Naive thymus-derived CD4-positive, alpha-beta T cell (primary cell): ENCODE data around the gene HDAC5. TPM values are rescaled to one million over a fixed set of nuclear protein-coding genes. Genes with fewer than 3 reads are reported as not detected.
"Not testable (repeated sequence)": the region's sequence is repeated elsewhere in the genome, so short reads cannot be mapped to it uniquely, and the experiment has no call there.

Experiments used
- ATAC-seq: fragments of 150-1000 bp; cut with Tn5 transposase; 2 replicates; pipeline ENCODE4 v1.10.0; 2021; ENCODE audit warnings: mild to moderate bottlenecking, moderate library complexity
- CTCF ChIA-PET: fragments of 350-600 bp; sonication (Branson Sonifier 250); formaldehyde crosslinking; loops from one replicate; lab custom pipeline; 2021; ENCODE audit warnings: antibody characterized with exemption; lab: Charles Lee
- POLR2A ChIA-PET: fragments of 350-600 bp; sonication (Branson Sonifier 250); formaldehyde crosslinking; loops from one replicate; lab custom pipeline; 2021; ENCODE audit warnings: antibody characterized with exemption, inconsistent platforms; lab: Charles Lee
- DNase-seq, 9 donors: peaks; one replicate each; pipeline versions ENCODE4 v3.0.0 to v3.0.0-alpha.2; 2020 to 2022; ENCODE audit warnings: mixed read lengths in 1 of 9
- H3K27ac ChIP-seq: one replicate; pipeline ENCODE4 v1.7.0; 2013; ENCODE audit warnings: mild to moderate bottlenecking, low read depth, low read length, moderate library complexity
- H3K27me3 ChIP-seq, 2 donors: one replicate each; pipeline ENCODE4 v1.7.0; 2013; ENCODE audit warnings: low read length in 2 of 2, mild to moderate bottlenecking in 2 of 2, moderate library complexity in 2 of 2; ENCODE audit not compliant: control insufficient read depth in 2 of 2, insufficient read depth in 2 of 2
- H3K36me3 ChIP-seq, 3 experiments: 1 replicate in 2 of 3; 2 replicates in 1 of 3; pipeline ENCODE4 v1.7.0; 2013; ENCODE audit warnings: low read length in 3 of 3, mild to moderate bottlenecking in 3 of 3, moderate library complexity in 1 of 3; ENCODE audit not compliant: insufficient read depth in 3 of 3, control insufficient read depth in 2 of 3
- H3K4me1 ChIP-seq, 2 donors: one replicate each; pipeline ENCODE4 v1.7.0; 2013; ENCODE audit warnings: low read length in 2 of 2, mild to moderate bottlenecking in 2 of 2, moderate library complexity in 1 of 2; ENCODE audit not compliant: control insufficient read depth in 2 of 2, insufficient read depth in 2 of 2
- H3K4me3 ChIP-seq: 2 replicates; pipeline ENCODE4 v1.7.0; 2013; ENCODE audit warnings: mild to moderate bottlenecking, low read length
- H3K9me3 ChIP-seq, 3 experiments: 1 replicate in 2 of 3; 2 replicates in 1 of 3; pipeline ENCODE4 v1.7.0; 2013; ENCODE audit warnings: low read length in 3 of 3; ENCODE audit not compliant: control insufficient read depth in 2 of 3
- H3K27ac Mint-ChIP-seq, 9 donors: one replicate each; pipeline ENCODE4 v1.8.0; 2020 to 2022; ENCODE audit warnings: mixed read lengths in 9 of 9, mild to moderate bottlenecking in 8 of 9, moderate library complexity in 5 of 9, inconsistent platforms in 2 of 9
- H3K27me3 Mint-ChIP-seq, 5 donors: one replicate each; pipeline ENCODE4 v1.8.0; 2021 to 2022; ENCODE audit warnings: mixed read lengths in 5 of 5, mild to moderate bottlenecking in 1 of 5
- H3K36me3 Mint-ChIP-seq, 5 donors: one replicate each; pipeline ENCODE4 v1.8.0; 2020 to 2022; ENCODE audit warnings: mixed read lengths in 5 of 5, mild to moderate bottlenecking in 3 of 5, inconsistent platforms in 1 of 5
- H3K4me1 Mint-ChIP-seq, 7 donors: one replicate each; pipeline ENCODE4 v1.8.0; 2020 to 2022; ENCODE audit warnings: mixed read lengths in 7 of 7, mild to moderate bottlenecking in 3 of 7, inconsistent platforms in 1 of 7
- H3K4me3 Mint-ChIP-seq, 10 donors: one replicate each; pipeline ENCODE4 v1.8.0; 2020 to 2022; ENCODE audit warnings: mild to moderate bottlenecking in 10 of 10, mixed read lengths in 10 of 10, moderate library complexity in 6 of 10, inconsistent platforms in 2 of 10
- H3K9me3 Mint-ChIP-seq, 11 donors: one replicate each; pipeline ENCODE4 v1.8.0; 2020 to 2022; ENCODE audit warnings: mixed read lengths in 11 of 11, mild to moderate bottlenecking in 4 of 11, inconsistent platforms in 1 of 11, moderate library complexity in 1 of 11
- intact Hi-C, 2 donors: fragments of 100-400 bp; cut with micrococcal nuclease; formaldehyde crosslinking; loops; one replicate each; pipeline ENCODE4 v1.15.1; 2023
- polyA plus RNA-seq, 2 donors: library from polyadenylated mRNA; unstranded; fragments of 300-500 nt; fragmentation: Illumina TruSeq; gene quantifications; one replicate each; pipeline ENCODE4 v1.2.3, GENCODE V29; 2021
- total RNA-seq, 6 experiments: library from RNA in 5 of 6; stranded (reverse) in 5 of 6; gene quantifications; 1 replicate in 5 of 6; 2 replicates in 1 of 6; pipeline ENCODE4 v1.2.3 and lab custom pipeline; 2021 to 2026

The HDAC5 gene
- total and polyA plus RNA-seq, 7 experiments from 2014 or later, result 15.2 to 106 (median 67.1) TPM

DNA sequence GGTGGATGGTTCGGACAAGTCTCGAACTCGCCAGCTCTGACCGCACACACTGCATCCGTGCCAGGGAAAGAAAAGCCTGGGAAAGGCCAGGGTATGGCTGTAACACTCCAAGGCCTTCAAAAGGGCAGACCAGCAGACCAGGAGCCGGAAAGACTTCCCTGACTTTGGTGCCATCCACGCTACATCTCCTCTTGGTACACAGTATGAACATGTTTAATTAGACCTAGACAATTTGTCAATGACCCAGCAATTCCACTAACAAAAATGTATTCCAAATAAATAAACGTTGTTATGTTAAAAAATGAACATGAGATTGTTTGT, 637 bp upstream of the HDAC5 start:
- peaks cover 16 to 48% (median 41%) of the 10 kb centered on the region in 7 donors for H3K4me1 Mint-ChIP-seq
- CTCF ChIA-PET, result interaction anchor here (0.8 to 2.2 kb wide), 8 partner anchors 10 to 222 kb away, joined by 3 to 9 read pairs (median 4); partner anchors contain the start of genes HROB and TMUB2
- peaks cover 14 to 21% of the 10 kb centered on the region in 2 donors for H3K4me1 ChIP-seq

DNA sequence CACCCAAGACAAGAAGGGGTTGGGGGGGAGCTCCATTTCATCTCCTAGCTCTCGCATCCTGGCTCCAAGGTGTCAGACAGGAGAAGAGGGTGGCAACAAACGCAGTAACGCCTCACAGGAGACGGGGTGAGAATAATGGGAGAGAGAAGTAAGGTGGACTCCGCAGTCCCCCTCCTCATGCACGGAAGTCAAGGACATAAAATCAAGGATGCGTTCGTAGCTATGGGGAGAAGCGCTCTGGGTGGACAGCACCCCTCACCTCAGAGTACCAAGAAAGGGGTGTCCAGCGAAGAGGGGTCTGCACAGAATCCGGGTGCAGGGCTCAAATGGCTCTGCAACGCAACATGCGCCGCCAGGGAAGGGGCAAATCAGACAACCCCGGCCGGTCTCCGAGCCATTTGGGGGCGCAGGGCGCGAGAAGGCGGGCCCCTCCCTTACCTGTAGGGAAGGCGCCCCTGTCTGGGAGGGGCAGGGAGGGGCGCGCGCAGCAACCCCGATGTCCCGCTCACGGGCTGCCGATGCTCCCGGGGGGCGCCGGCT, 555 bp downstream of the HDAC5 start:
- Histone ChIP-seq H3K27me3 (no peaks in the 10 kb centered on the region), H3K27ac (peak overlapping the region; percentile 90), H3K36me3 (peaks cover 0 to 7% (median 0%) of the 10 kb centered on the region in 3 experiments), H3K9me3 (no peaks in the 10 kb centered on the region), H3K4me3 (peak overlapping the region; percentile 80), H3K4me1 (peaks cover 14 to 21% of the 10 kb centered on the region in 2 donors)
- Mint-ChIP-seq H3K4me1 (peaks cover 26 to 60% (median 53%) of the 10 kb centered on the region in 7 donors), H3K36me3 (peaks cover 0 to 2% (median 0%) of the 10 kb centered on the region in 5 donors), H3K27ac (peak overlapping the region; percentile 84 to 99 (median 93)), H3K4me3 (peak overlapping the region; percentile 84 to 99 (median 92)), H3K27me3 (peaks cover 0 to 9% (median 0%) of the 10 kb centered on the region in 5 donors), H3K9me3 (no peaks in the 10 kb centered on the region)
- CTCF ChIA-PET, result interaction anchor here (0.6 to 2.2 kb wide), 16 partner anchors 8 to 222 kb away, joined by 3 to 9 read pairs (median 4); partner anchors contain the start of genes GRN, HROB and TMUB2
- ATAC-seq, result peak; percentile 10
- no peak for DNase-seq
- intact Hi-C loops, result loop anchor here (1.0 to 5.0 kb wide), 19 partner anchors 12 to 1516 kb away; partner anchors contain the start of genes HROB (in 2 of the 2), LSM12 (in 2 of the 2), TMUB2 (in 2 of the 2) and G6PC3 (in 1 of the 2)
- POLR2A ChIA-PET, result interaction anchor here (0.6 to 3.0 kb wide), 14 partner anchors 8 to 202 kb away, joined by 3 to 18 read pairs (median 4); partner anchors contain the start of genes G6PC3, LSM12, TMUB2 and UBTF

More for the DNA sequence above, 637 bp upstream of the HDAC5 start:
- H3K4me3 ChIP-seq, result peak overlapping the region; percentile 95
- H3K27me3 ChIP-seq, result no peaks in the 10 kb centered on the region
- intact Hi-C loops, result loop anchor here (2.0 to 5.0 kb wide), 6 partner anchors 182 to 1517 kb away; partner anchors contain the start of genes GPATCH8 (in 1 of the 2), GRN (in 1 of the 2), NMT1 (in 1 of the 2) and PPY (in 1 of the 2)
- peaks cover 0 to 7% (median 0%) of the 10 kb centered on the region in 3 experiments for H3K36me3 ChIP-seq
- DNase-seq, result no peak
- peak overlapping the region; percentile 80 for H3K27ac ChIP-seq
- Mint-ChIP-seq H3K27me3 (peaks cover 0 to 9% (median 0%) of the 10 kb centered on the region in 5 donors), H3K9me3 (no peaks in the 10 kb centered on the region), H3K4me3 (peak overlapping the region; percentile 92 to 99 (median 98)), H3K36me3 (peaks cover 0 to 2% (median 0%) of the 10 kb centered on the region in 5 donors), H3K27ac (peak overlapping the region; percentile 84 to 99 (median 96))
- POLR2A ChIA-PET, result interaction anchor here (0.9 to 3.0 kb wide), 9 partner anchors 9 to 96 kb away, joined by 3 to 18 read pairs (median 5); partner anchors contain the start of genes LSM12, TMUB2 and UBTF
- H3K9me3 ChIP-seq, result no peaks in the 10 kb centered on the region
- ATAC-seq, result no peak

DNA sequence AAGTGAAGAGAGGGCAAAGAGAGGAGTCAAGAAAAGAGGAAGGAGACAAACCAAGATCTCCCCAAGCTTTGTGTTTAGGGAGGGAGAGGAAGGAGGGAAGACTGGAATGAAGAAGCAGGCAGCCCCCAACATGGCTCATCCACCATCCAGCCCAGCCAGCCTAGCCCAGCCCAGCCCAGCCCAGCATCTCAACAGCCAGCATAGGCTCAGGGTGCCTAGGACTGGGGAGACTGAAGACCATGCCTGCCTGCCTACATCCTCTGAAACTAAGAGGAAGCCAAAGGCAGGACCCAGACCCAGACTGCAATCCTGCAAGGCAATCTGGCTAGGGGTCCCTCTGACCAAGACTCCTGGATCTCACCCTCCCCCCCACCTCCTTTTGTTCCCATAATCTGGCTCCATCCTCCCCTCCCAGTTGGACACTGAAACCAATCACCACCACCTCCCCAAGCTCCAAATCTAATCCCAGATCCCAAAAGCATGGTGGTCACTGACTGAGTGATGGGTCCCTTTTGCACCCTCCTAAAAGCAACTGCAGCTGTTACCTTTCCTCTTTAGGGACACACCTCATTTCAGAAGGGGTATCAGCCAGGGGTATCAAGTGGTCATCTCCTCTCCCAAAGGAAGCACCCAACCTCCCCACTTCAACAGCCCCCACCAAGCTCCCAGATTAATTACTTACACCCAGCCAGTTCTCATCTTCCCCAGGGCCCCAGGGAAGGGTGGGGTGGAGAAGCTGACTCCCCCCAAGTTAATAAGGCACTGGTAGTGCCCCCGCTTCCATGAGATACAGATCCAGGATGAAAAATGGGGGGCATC, 1.2 kb downstream of the HDAC5 start:
- Histone ChIP-seq H3K4me3 (peak overlapping the region; percentile 80), H3K9me3 (no peaks in the 10 kb centered on the region), H3K27ac (peak overlapping the region; percentile 90), H3K36me3 (peaks cover 0 to 12% (median 0%) of the 10 kb centered on the region in 3 experiments), H3K27me3 (no peaks in the 10 kb centered on the region), H3K4me1 (peaks cover 14 to 21% of the 10 kb centered on the region in 2 donors)
- ChIA-PET CTCF (interaction anchor here (0.6 to 2.2 kb wide), 6 partner anchors 13 to 223 kb away, joined by 3 to 8 read pairs (median 4); partner anchors contain the start of genes GRN and HROB), POLR2A (interaction anchor here (0.9 to 3.0 kb wide), 6 partner anchors 11 to 98 kb away, joined by 3 to 18 read pairs (median 7); partner anchors contain the start of genes G6PC3, TMUB2 and UBTF)
- Mint-ChIP-seq H3K9me3 (no peaks in the 10 kb centered on the region), H3K27ac (peak overlapping the region; percentile 84 to 99 (median 93)), H3K4me3 (peak overlapping the region; percentile 84 to 99 (median 92)), H3K27me3 (peaks cover 0 to 9% (median 0%) of the 10 kb centered on the region in 5 donors), H3K4me1 (peaks cover 26 to 60% (median 54%) of the 10 kb centered on the region in 7 donors), H3K36me3 (peaks cover 0 to 2% (median 0%) of the 10 kb centered on the region in 5 donors)
- intact Hi-C loops, result loop anchor here (2.0 to 5.0 kb wide), 8 partner anchors 107 to 1515 kb away; partner anchors contain the start of genes GRN (in 1 of the 2), MPP2 (in 1 of the 2), NMT1 (in 1 of the 2) and PPY (in 1 of the 2)
- ATAC-seq, result no peak
- no peak for DNase-seq

DNA sequence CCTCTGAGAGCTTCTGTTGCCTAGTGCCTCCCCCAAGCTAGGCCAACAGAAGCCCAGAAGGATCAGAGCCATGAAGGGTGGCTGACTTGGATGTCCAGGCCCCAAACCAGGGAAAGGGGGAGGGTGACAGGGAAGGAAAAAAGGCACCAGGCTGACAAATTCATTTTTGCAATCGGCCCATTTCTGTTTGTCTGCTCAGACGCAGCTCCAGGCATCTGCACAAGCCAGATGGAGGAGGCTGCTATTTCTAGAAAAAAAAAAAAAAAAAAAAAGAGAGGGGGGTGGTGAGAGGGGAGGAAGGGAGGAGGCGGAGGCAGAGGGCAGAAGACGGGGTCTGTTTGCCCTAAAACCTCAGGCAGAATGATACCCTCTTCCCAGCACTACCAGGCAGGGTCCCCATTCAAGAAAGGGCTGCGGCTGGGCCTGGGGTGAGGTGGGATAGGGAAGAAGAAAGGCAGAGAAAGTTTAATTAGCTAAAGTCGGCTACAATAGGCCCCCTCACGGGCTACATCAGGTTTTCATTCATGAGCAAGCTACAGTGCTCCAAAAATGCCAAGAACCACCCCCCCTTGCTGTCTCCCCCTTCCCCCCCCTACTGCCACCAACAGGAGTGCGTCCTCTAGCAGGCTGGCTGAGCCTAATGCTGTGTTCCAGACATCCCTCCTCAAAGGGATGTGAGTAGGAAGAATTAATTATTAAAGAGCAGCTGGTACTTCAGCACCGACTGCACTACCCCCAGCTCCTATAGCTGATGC, 2.4 kb downstream of the HDAC5 start:
- Mint-ChIP-seq H3K27me3 (peaks cover 0 to 9% (median 0%) of the 10 kb centered on the region in 5 donors), H3K9me3 (no peaks in the 10 kb centered on the region), H3K4me3 (peak overlapping the region; percentile 69 to 99 (median 92)), H3K27ac (peak overlapping the region in 7 of 9 donors; percentile 71 to 99 (median 96)), H3K4me1 (peaks cover 30 to 68% (median 63%) of the 10 kb centered on the region in 7 donors), H3K36me3 (peaks cover 0 to 8% (median 0%) of the 10 kb centered on the region in 5 donors)
- intact Hi-C loops, result loop anchor here in 1 of 2 donors (5.0 kb wide), 5 partner anchors 179 to 1514 kb away; partner anchors contain the start of genes GRN, NMT1, PPY and RETREG3
- peaks cover 0 to 24% (median 0%) of the 10 kb centered on the region in 3 experiments for H3K36me3 ChIP-seq
- CTCF ChIA-PET, result interaction anchor here (0.5 kb wide), 1 partner anchor 1054 kb away, joined by 3 read pairs; no protein-coding TSS in a partner anchor
- H3K27ac ChIP-seq, result no peak overlapping the region
- ATAC-seq, result no peak
- H3K4me3 ChIP-seq, result no peak overlapping the region
- POLR2A ChIA-PET, result interaction anchor here (2.8 to 3.0 kb wide), 2 partner anchors 65 to 99 kb away, joined by 9 to 18 read pairs; partner anchors contain the start of genes TMUB2 and UBTF
- no peak for DNase-seq
- no peaks in the 10 kb centered on the region for H3K27me3 ChIP-seq
- peaks cover 14 to 21% of the 10 kb centered on the region in 2 donors for H3K4me1 ChIP-seq
- no peaks in the 10 kb centered on the region for H3K9me3 ChIP-seq

DNA sequence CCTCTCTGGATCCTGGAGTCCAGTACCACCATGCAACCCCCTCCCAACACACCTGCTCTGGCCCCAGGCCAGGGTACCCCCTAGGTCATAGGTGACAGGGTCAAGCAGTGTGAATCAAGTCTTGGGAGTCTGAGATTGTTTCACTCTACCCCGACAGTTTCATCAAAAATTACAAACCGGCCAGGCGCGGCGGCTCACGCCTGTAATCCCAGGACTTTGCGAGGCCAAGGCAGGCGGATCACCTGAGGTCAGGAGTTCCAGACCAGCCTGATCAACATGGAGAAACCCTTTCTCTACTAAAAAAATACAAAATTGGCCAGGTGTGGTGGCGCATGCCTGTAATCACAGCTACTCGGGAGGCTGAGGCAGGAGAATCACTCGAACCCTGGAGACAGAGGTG, 3.2 kb downstream of the HDAC5 start:
- POLR2A ChIA-PET, H3K9me3 ChIP-seq, H3K27ac ChIP-seq, H3K27me3 Mint-ChIP-seq, DNase-seq, H3K4me3 ChIP-seq, ATAC-seq, H3K9me3 Mint-ChIP-seq, H3K27me3 ChIP-seq, H3K36me3 Mint-ChIP-seq: not testable (repeated sequence)
- intact Hi-C loops, result loop anchor here in 1 of 2 donors (5.0 kb wide), 5 partner anchors 178 to 1513 kb away; partner anchors contain the start of genes GRN, NMT1, PPY and RETREG3
- Mint-ChIP-seq H3K4me3 (peak overlapping the region in 5 of 10 donors; percentile 17 to 53 (median 39)), H3K27ac (peak overlapping the region in 3 of 9 donors; percentile 25 to 98 (median 38)), H3K4me1 (peaks cover 30 to 70% (median 63%) of the 10 kb centered on the region in 7 donors)
- peaks cover 0 to 31% (median 0%) of the 10 kb centered on the region in 3 experiments for H3K36me3 ChIP-seq
- peaks cover 14 to 21% of the 10 kb centered on the region in 2 donors for H3K4me1 ChIP-seq
- CTCF ChIA-PET, result interaction anchor here (0.5 kb wide), 1 partner anchor 1055 kb away, joined by 3 read pairs; no protein-coding TSS in a partner anchor
